ENCODE results near the gene TAS2R42.

DNA sequence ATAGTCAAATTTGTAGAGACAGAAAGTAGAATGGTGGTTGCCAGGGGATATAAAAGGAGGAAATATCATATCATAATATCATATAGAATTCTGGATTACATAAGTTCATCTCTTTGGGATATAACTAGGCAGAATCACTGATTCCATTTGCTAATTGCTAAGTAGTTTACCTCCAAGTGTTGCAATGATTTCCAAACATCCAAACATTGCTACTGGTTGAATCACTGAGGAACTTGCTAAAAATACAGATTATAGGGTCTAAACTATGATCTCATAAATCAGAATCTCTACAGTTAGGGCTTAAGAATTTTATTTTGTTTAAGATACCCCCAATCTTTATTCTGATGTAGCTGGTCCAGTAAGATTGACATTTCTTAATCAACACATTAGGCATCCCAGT is 16.1 kb upstream of the TAS2R42 start:
- TF ChIP-seq POLR2A (IDR thresholded peaks at IDR 0.05) (no peak), CTCF (IDR thresholded peaks at IDR 0.05) (no peak), POLR2AphosphoS5 (IDR thresholded peaks at IDR 0.05) (no peak), EP300 (IDR thresholded peaks at IDR 0.05; ENCODE audit: low read depth) (no peak)

All from transverse colon (tissue), 4 donors.